GM18519 (cell line): ENCODE measurements around the gene USP28.
"Not testable (repeated sequence)": the region's sequence is repeated elsewhere in the genome, so short reads cannot be mapped to it uniquely, and the experiment has no call there.

Source experiments
- ATAC-seq: cut with Tn5 transposase; IDR thresholded peaks from one replicate; pipeline ENCODE4 v1.9.1; 2021; ENCODE audit warnings: mild to moderate bottlenecking, moderate library complexity; ENCODE audit not compliant: unreplicated experiment, low FRiP score

Gene USP28

DNA sequence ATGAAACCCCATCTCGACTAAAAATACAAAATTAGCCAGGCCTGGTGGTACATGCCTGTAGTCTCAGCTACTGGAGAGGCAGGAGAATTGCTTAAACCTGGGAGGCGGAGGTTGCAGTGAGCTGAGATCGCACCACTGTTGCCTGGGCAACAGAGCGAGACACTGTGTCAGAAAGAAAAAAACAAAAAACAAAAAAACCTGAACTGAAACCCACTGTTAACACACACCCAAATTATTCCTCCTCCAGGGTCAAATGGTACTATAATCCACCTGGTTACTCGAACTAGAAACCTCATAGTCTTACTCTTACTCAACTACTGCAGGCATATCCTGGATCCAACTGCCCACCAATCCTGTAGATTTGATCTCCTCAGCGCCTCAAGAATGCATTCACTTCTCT lies 35.5 kb downstream of the USP28 start:
- peak; percentile 95 for ATAC-seq

DNA sequence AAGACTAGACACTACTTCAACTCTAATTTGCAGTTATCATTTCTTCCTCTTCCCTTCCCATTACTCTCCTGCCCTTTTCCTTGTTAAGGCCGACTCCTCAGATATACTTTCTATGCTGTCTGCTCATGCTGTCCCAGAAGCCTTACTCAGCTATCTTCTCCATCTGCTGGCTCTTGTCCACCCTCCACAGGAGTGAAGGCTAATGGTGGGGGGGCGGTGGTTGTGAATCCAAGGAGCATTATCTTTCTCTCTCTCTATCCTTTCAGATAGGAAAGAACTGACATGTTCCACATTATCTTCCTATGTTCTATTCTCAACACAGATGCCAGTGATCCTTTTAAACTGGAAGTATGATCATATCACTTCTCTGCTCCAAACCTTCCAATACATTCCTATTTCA lies 37.4 kb downstream of the USP28 start:
- no peak for ATAC-seq

- ATAC-seq: no peak
These were observed 40.1 kb downstream of the USP28 start for GRCh38 chr11:113835306-113835705.

- no peak for ATAC-seq
These were observed 42.2 kb downstream of the USP28 start for GRCh38 chr11:113833151-113833550.

GRCh38 chr11:113831314-113831713 lies 44.1 kb downstream of the USP28 start:
- peak; percentile 92 for ATAC-seq

DNA sequence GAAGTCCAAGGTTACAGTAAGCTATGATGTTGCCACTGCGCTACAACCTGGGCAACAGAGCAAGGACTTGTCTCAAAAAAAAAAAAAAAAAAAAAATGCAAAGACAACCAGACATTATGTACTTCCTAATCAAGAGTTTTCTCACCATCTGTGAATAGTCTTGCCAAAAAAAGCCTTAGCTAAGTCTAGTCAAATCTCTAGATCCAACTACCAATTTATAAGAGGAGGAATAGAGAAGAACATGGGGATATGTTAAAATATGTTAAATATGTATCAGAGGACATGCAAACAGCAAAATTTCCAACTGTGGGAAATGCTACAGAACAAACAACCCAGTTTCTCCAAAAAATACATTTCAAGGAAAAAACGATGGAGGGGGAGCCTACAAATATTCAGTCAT lies 45.6 kb downstream of the USP28 start:
- no peak for ATAC-seq

GRCh38 chr11:113828191-113828590 lies 47.2 kb downstream of the USP28 start:
- no peak for ATAC-seq

GRCh38 chr11:113827477-113827876 lies 47.9 kb downstream of the USP28 start:
- no peak for ATAC-seq

DNA sequence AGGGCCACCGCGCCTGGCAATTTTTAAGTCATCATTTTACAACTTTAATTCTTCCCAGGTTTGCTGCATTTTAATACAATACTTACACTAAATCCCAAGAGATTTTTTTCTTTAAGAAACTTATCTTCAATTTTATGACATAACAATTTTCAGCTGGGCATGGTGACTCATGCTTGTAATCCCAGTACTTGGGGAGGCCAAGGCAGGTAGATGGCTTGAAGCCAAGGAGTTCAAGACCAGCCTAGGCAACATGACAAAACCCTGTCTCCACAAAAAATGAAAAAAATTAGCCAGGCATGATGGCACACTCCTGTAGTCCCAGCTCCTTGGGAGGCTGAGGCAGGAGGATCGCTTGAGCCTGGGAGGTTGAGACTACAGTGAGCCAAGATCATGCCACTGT lies 56.9 kb downstream of the USP28 start:
- no peak for ATAC-seq

DNA sequence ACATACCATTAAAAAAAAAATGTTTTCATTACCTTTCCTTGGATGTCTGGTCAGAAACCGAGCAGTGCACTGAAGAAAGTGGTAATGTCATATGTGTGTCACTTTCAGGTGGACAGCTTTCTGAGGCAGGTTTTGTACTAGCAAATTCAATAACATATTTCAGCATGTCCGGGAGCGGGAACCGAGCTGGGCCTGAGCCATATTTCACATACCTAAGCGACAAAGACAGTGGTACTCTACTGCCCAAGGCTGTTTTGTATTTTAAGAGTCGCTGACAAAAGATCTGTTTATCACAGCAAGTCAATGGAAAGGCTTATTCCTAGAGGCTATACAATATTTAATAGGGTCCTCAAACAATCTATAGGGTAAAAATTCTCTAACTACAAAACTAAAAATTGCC lies 57.7 kb downstream of the USP28 start:
- ATAC-seq: no peak

DNA sequence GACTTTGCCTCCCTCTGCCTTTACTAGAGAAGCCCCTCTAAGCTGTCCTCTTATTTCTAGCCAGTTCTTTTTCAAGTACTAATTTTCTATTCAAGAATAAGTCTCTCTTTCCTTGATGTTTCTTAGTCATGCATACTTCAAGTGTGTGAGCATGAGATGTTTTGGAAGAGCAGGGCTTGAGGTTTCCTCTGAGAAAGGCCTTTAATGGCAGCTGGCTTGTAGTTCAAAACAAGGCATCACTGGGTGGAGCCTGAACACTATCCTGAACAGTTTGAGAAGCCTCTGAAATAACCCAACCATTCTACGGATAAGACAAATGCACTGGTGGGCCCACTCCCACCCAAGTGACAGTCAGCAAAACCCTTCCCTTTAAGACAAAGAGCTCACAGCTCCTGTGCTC lies 58.2 kb downstream of the USP28 start:
- no peak for ATAC-seq

DNA sequence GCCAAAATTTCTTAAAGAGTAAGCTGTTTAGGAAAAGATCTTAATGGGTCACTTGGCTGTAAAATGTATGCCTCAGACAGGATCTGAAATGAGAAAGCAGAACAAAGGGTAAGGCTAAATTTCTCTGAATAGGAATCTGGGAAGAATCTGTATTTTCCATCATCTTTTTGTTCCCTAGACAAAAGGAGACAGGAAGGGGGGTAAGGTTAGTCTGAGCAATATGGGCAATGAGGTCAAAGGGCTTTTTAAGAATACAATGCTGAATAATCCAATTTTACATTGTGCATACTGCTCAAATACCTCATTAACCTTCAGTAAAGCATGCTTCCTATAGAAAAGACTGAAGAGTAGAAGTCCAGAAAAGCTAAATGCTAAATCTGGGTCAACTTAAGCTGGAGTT lies 61.2 kb downstream of the USP28 start:
- no peak for ATAC-seq

DNA sequence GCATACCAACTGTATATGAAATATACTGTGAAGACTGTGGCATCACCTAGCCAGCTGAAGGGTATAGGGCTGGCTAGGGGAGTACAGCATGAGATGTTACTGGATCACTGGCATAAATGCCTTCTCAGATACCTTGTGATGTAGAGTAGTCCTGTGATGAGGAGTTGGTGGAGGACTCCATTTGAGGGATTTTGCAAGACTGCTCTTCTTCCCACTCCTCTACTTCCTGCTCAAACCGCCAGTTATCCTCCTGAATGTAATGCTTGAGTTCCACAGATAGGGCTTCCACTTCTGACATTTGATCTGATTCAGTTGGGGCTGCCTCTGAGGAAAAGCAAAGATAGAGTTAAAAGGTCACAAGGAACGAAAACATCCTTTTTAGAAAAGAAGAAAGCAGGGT lies 66.4 kb downstream of the USP28 start:
- ATAC-seq: no peak

DNA sequence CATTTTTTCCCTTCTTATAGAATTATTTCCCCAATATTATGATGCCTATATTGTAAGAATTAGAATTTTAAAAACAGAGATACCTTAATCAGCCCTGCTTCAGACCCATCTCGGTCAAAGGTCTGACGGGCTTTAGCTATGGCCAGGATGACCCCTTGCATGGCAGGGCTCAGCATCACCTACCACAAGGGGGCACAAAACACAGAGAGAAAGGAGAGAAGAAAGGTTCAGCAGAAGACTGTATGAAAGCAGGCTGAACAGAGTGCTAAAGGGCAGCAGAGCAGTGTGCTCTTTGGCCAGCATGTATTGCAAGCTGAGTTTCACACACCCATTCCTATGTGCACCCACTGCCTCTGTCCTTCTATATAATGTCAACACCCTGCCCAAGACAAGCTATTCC lies 69.0 kb downstream of the USP28 start:
- ATAC-seq: no peak

- no peak for ATAC-seq
These were observed 69.7 kb downstream of the USP28 start for GRCh38 chr11:113805640-113806039.

- ATAC-seq: no peak
These were observed 72.8 kb downstream of the USP28 start for GRCh38 chr11:113802621-113803020.

- peak; percentile 54 for ATAC-seq
These were observed 78.6 kb downstream of the USP28 start for GRCh38 chr11:113796663-113797259.

GRCh38 chr11:113789675-113790320 lies 85.6 kb downstream of the USP28 start:
- no peak for ATAC-seq

DNA sequence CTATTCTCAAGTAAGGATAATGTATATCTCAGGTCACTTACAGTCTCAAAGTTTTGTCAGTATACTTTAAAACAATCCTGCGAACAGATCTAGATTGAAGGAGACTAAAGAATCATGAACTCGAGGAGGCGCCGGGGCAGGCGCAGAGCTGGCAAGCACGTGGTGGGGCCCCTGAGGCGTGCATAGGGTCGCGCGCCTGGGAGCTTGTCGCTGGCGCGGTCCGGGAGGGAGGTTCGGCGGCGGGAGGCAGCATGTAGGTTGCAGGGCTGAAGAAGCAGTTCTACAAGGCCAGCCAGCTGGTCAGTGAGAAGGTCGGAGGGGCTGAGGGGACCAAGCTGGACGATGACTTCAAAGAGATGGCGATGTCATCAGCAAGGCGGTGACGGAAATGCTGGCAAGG lies 86.4 kb downstream of the USP28 start:
- ATAC-seq: not testable (repeated sequence)

DNA sequence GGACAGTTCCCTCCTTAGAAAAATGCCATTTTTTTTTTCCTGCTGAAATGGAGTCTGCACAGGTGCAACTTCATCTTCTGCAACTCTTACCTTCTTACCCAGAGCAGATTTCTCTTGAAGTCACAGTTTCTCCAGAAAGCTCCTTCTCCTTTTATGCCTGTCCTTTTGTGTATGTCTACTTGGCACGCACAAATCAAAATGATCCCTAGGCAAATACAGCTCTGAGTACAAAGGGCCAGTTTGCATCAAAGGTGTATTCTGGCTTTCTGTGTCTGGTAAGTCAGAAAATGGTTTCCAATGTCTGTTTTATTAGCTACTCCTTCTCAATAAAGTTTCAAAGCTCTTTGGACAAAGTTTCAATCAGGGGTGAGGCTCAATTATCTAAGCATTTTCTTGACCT lies 93.2 kb downstream of the USP28 start:
- ATAC-seq: no peak

DNA sequence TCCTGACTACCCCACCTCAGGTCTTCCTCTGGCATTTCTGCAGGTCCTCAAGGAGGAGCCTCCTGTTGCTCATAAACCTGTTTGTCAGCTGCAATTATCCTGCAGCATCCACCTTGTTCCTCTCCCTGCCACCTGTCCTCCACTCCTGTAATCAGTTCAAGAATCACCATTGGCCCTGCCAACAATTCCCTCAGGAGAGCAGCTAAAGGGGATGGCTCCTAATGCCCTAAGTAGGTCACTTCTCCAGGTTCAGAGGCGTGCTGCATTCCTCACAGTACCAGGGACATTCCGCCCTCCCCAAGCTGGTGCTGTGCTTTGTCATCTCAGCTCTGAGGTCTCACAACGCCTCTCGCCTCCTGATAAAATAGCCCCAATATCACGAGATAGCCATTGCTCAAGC lies 93.7 kb downstream of the USP28 start:
- ATAC-seq: no peak

- ATAC-seq: no peak
These were observed 95.9 kb downstream of the USP28 start, which contains the start of gene CLDN25 for GRCh38 chr11:113779496-113779895. TSS of gene CLDN25 (plus strand) at chr11:113779796. CDS start at chr11:113779796, 0 bp downstream.
